Stomach (tissue), 19 donors: ENCODE data around the gene CLEC3A. TPM values are rescaled to one million over a fixed set of nuclear protein-coding genes. Genes with fewer than 3 reads are reported as not detected.

Source experiments
- DNase-seq, 2 donors: peaks; one replicate each; pipeline versions ENCODE4 v3.0.0 to v3.0.0-alpha.2; 2013 to 2019
- H3K27ac ChIP-seq, 5 donors: fragments of 200-600 bp in 4 of 5; sonication (generic) in 4 of 5; one replicate each; pipeline ENCODE4 v1.5.1; 2013 to 2019; ENCODE audit warnings: mild to moderate bottlenecking in 1 of 5, moderate library complexity in 1 of 5
- H3K27me3 ChIP-seq, 3 donors: fragments of 200-600 bp; sonication (generic); one replicate each; pipeline ENCODE4 v1.5.1; 2017 to 2019; ENCODE audit warnings: mixed run types in 1 of 3
- H3K36me3 ChIP-seq, 4 donors: fragments of 200-600 bp; sonication (generic); 1 replicate in 3 of 4; 2 replicates in 1 of 4; pipeline ENCODE4 v1.5.1; 2016 to 2019
- H3K4me1 ChIP-seq, 4 donors: fragments of 200-600 bp; sonication (generic); one replicate each; pipeline ENCODE4 v1.5.1; 2016 to 2019
- H3K4me3 ChIP-seq, 4 donors: fragments of 200-600 bp; sonication (generic) in 3 of 4; one replicate each; pipeline ENCODE4 v1.5.1; 2016 to 2019; ENCODE audit warnings: mild to moderate bottlenecking in 1 of 4
- H3K9me3 ChIP-seq, 4 donors: fragments of 200-600 bp; sonication (generic); one replicate each; pipeline ENCODE4 v1.5.1; 2016 to 2019
- EP300 ChIP-seq: sonication (generic); formaldehyde crosslinking; IDR thresholded peaks from one replicate; pipeline ENCODE4 v1.6.1; 2017; ENCODE audit warnings: antibody characterized with exemption
- POLR2A ChIP-seq, 4 donors: fragments of 450-650 bp; IDR thresholded peaks; one replicate each; pipeline ENCODE4 v1.6.1; 2016; ENCODE audit warnings: antibody characterized with exemption in 4 of 4, control low read depth in 2 of 4, mild to moderate bottlenecking in 1 of 4, moderate library complexity in 1 of 4
- POLR2AphosphoS5 ChIP-seq, 3 donors: sonication (generic); formaldehyde crosslinking; IDR thresholded peaks; one replicate each; pipeline ENCODE4 v1.6.1; 2016; ENCODE audit warnings: antibody characterized with exemption in 3 of 3
- WGBS, 5 donors: extraction: QIAGEN DNeasy Blood & Tissue Kit in 3 of 5; methylation state at CpG; one replicate each; pipeline versions ENCODE4 v1.1.5 to v1.1.7; 2013 to 2018; 5-methylcytosine and 5-hydroxymethylcytosine counted together
- intact Hi-C: fragments of 100-400 bp; cut with DNase I; formaldehyde crosslinking; loops from one replicate; pipeline ENCODE4 v1.15.1; 2023; ENCODE audit warnings: low total_unique reads
- long read RNA-seq, 10 donors: transcript quantifications; one replicate each; lab custom pipeline, GENCODE V29; 2026
- polyA plus RNA-seq, 3 donors: library from polyadenylated mRNA; stranded (reverse); fragments of 200-250 nt; gene quantifications; one replicate each; pipeline ENCODE4 v1.2.3, GENCODE V29; 2013
- total RNA-seq, 5 donors: library from RNA; depleted of rRNA; stranded (reverse); fragments of >200 nt; gene quantifications; one replicate each; pipeline versions ENCODE4 v1.1.0 to v1.2.3, GENCODE V29; 2014 to 2016
- TF ChIP-seq, protein P1 (sequence below), 7 experiments: fragments of 450-650 bp in 4 of 7; fragments of 200-600 bp in 3 of 7; sonication (generic) in 3 of 7; IDR thresholded peaks; one replicate each; pipeline ENCODE4 v1.5.1; 2016 to 2019; ENCODE audit warnings: antibody characterized with exemption in 7 of 7, control low read depth in 2 of 7, mild to moderate bottlenecking in 1 of 7
- donor health status: healthy with polysubstance abuse.
- donor health status: Bipolar disorder and iron deficiency.
- donor health status: healthy.

Gene CLEC3A, protein sequence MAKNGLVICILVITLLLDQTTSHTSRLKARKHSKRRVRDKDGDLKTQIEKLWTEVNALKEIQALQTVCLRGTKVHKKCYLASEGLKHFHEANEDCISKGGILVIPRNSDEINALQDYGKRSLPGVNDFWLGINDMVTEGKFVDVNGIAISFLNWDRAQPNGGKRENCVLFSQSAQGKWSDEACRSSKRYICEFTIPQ
- total RNA-seq (under 1 TPM in 1 of 5 donors, not detected in 4; 0.87 TPM), polyA plus RNA-seq (under 1 TPM in 1 of 3 donors, not detected in 2; 0.08 TPM)
- long read RNA-seq, donor 1, result 0 reads
- long read RNA-seq, donor 2, result 0 reads
- long read RNA-seq, donor 3, partial matches to known transcripts, result 0 of 1 reads
- long read RNA-seq, donor 3, other reads (novel, unspliced or antisense), result 0 of 1 reads
- long read RNA-seq, donor 4, result 0 reads
- long read RNA-seq, donor 5, result 0 reads
- long read RNA-seq, donor 6, result 0 reads
- long read RNA-seq, donor 7, result 0 reads
- long read RNA-seq, donor 8, result 0 reads
- long read RNA-seq, donor 9, result 0 reads
- long read RNA-seq, donor 10, result 0 reads

DNA sequence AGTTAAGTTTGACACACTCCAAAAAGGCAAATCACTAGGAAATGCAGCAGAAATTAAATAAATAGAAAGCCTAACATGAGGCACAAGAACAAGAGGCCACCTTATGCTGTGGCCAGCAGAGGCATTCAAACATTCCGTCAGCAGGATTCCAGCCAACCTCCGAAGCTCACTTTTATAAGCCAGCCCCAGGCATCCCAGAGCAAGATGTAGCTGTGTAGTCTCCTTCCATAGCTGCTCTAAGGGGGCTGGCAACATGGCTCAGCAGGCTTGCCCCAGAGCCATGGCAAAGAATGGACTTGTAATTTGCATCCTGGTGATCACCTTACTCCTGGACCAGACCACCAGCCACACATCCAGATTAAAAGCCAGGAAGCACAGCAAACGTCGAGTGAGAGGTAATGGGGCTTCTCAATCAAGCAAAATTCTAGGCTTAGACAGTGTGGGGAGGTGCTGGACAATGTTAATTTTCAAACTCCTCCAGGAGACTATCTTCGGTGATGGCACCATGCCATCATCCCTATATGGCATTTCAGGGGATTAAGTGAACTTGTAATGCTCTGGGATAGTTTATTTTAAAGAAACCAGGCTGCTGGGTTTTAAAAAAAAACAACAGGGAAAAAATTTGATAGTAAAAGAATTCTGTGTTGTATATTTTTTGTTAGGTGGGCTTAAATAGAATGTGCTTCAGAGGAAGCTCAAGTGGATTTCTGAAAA, at the start of gene CLEC3A:
Gene CLEC3A, plus strand, starts transcription at position 202 of the 714 bp plus-strand sequence. Its CDS starts 79 bp downstream, at position 281.
- WGBS, 5 donors, result 29 to 47% (median 41%) methylated on average over 5 of the region's 5 CpGs
- no peaks in the 10 kb centered on the region for H3K27me3 ChIP-seq
- intact Hi-C loops, result no loop called here
- H3K36me3 ChIP-seq, result no peaks in the 10 kb centered on the region
- TF ChIP-seq POLR2AphosphoS5 (IDR thresholded peaks at IDR 0.05), result no peak
- no peak for TF ChIP-seq POLR2A (IDR thresholded peaks at IDR 0.05)
- TF ChIP-seq, protein P1, sequence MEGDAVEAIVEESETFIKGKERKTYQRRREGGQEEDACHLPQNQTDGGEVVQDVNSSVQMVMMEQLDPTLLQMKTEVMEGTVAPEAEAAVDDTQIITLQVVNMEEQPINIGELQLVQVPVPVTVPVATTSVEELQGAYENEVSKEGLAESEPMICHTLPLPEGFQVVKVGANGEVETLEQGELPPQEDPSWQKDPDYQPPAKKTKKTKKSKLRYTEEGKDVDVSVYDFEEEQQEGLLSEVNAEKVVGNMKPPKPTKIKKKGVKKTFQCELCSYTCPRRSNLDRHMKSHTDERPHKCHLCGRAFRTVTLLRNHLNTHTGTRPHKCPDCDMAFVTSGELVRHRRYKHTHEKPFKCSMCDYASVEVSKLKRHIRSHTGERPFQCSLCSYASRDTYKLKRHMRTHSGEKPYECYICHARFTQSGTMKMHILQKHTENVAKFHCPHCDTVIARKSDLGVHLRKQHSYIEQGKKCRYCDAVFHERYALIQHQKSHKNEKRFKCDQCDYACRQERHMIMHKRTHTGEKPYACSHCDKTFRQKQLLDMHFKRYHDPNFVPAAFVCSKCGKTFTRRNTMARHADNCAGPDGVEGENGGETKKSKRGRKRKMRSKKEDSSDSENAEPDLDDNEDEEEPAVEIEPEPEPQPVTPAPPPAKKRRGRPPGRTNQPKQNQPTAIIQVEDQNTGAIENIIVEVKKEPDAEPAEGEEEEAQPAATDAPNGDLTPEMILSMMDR (IDR thresholded peaks at IDR 0.05), result no peak
- no peak for TF ChIP-seq EP300
- no peak within 1 kb of the TSS for H3K4me3 ChIP-seq
- H3K27ac ChIP-seq, result no peak within 1 kb of the TSS
- peak in 1 of 2 donors; percentile 6 for DNase-seq
- H3K4me1 ChIP-seq, result peaks cover 0 to 9% (median 0%) of the 10 kb centered on the region in 4 donors
- H3K9me3 ChIP-seq, result no peaks in the 10 kb centered on the region

DNA sequence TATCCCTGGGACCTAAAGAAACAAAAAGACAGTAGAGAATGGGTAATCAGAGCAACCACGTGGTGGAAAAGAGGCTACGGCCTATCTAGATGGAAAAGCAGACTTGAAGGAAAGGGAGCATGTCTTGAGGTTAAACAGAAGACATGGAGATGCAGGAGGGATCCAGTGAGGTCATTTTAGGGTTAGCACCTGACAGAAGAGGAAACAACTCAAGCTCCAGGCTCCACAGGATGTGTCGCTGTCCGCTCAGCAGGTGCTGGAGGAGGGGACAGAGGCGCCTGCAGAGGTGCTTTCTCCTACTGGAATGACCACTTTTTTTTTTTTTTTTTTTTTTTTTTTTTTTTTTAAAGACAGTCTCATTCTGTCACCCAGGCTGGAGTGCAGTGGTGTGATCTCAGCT, 47.5 kb upstream of the CLEC3A start:
- Histone ChIP-seq H3K9me3 (no peaks in the 10 kb centered on the region), H3K36me3 (no peaks in the 10 kb centered on the region), H3K4me1 (no peaks in the 10 kb centered on the region), H3K4me3 (no peak overlapping the region), H3K27ac (no peak overlapping the region), H3K27me3 (peaks cover 0 to 19% (median 0%) of the 10 kb centered on the region in 3 donors)
- DNase-seq, result peak in 1 of 2 donors; percentile 69
- intact Hi-C loops, result loop anchor here (5.0 kb wide), 1 partner anchor 298 kb away; no protein-coding TSS in a partner anchor
- TF ChIP-seq EP300 (no peak), POLR2AphosphoS5 (IDR thresholded peaks at IDR 0.05) (no peak), POLR2A (IDR thresholded peaks at IDR 0.05) (no peak)
- TF ChIP-seq, protein P1 (IDR thresholded peaks at IDR 0.05), result no peak
- 63 to 76% (median 73%) methylated on average over 5 of the region's 5 CpGs for WGBS, 5 donors

DNA sequence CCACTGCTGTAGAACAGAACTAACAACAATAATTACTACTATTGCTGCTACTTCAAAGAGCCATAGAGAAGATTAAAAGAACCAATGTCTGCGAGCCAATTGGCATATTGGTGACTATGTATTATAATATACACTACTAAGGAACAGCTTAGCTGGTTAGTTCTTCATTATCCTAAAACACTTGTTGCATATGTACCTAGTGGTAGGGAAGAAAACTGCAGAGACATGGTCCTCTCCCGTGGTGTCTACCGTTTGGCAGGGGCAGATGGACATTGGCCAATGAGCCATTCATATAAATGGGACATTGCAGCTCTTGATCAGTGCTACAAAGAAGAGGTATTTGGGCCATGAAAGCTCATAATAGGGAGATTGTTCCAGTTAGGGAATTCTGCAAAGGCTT, 46.4 kb upstream of the CLEC3A start:
- H3K4me1 ChIP-seq, result no peaks in the 10 kb centered on the region
- no peak for DNase-seq
- TF ChIP-seq POLR2AphosphoS5 (IDR thresholded peaks at IDR 0.05) (no peak), EP300 (no peak), POLR2A (IDR thresholded peaks at IDR 0.05) (no peak)
- TF ChIP-seq, protein P1 (IDR thresholded peaks at IDR 0.05), result no peak
- no peaks in the 10 kb centered on the region for H3K9me3 ChIP-seq
- H3K27ac ChIP-seq, result no peak overlapping the region
- H3K27me3 ChIP-seq, result peaks cover 0 to 19% (median 0%) of the 10 kb centered on the region in 3 donors
- intact Hi-C loops, result no loop called here
- H3K4me3 ChIP-seq, result no peak overlapping the region
- H3K36me3 ChIP-seq, result no peaks in the 10 kb centered on the region
- WGBS, 5 donors, result 48 to 79% (median 68%) methylated on average over 3 of the region's 3 CpGs

DNA sequence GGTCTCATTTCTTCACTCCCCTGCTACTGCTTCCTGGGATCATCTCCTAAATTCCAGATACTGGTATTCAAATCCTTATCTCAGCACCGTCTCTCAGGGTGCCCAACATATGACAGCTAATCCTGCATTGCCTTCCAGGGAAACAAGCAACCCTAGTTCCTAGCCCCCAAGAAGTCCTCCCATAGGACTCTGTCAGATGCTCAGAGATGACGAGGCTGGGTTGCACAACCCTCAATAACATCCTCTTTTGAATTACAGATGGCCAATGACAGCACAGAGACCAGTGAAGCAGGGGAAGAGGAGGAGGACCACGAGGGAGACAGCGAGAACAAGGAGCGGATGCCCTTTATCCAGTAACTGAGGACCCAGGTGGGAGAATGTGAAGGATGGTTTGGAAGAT, 45.0 kb upstream of the CLEC3A start:
- intact Hi-C loops, result no loop called here
- WGBS, 5 donors, result 62 to 81% (median 70%) methylated on average over 5 of the region's 5 CpGs
- Histone ChIP-seq H3K4me3 (no peak overlapping the region), H3K4me1 (no peaks in the 10 kb centered on the region), H3K36me3 (no peaks in the 10 kb centered on the region), H3K27ac (no peak overlapping the region), H3K9me3 (no peaks in the 10 kb centered on the region), H3K27me3 (peaks cover 0 to 14% (median 0%) of the 10 kb centered on the region in 3 donors)
- DNase-seq, result no peak
- TF ChIP-seq EP300 (no peak), POLR2AphosphoS5 (IDR thresholded peaks at IDR 0.05) (no peak), POLR2A (IDR thresholded peaks at IDR 0.05) (no peak)
- TF ChIP-seq, protein P1 (IDR thresholded peaks at IDR 0.05), result no peak
